PFSK-1 (cell line): Measurements from ENCODE around the gene FECH.

ENCODE experiments used
- POLR2AphosphoS5 ChIP-seq: IDR thresholded peaks from 2 replicates; pipeline ENCODE4 v1.6.1; 2012; ENCODE audit warnings: low read depth, mild to moderate bottlenecking, control low read depth, low read length, moderate library complexity
- TAF1 ChIP-seq: IDR thresholded peaks from 2 replicates; pipeline ENCODE4 v1.6.1; 2012; ENCODE audit warnings: low read length, control low read depth, borderline replicate concordance; ENCODE audit not compliant: insufficient read depth

DNA sequence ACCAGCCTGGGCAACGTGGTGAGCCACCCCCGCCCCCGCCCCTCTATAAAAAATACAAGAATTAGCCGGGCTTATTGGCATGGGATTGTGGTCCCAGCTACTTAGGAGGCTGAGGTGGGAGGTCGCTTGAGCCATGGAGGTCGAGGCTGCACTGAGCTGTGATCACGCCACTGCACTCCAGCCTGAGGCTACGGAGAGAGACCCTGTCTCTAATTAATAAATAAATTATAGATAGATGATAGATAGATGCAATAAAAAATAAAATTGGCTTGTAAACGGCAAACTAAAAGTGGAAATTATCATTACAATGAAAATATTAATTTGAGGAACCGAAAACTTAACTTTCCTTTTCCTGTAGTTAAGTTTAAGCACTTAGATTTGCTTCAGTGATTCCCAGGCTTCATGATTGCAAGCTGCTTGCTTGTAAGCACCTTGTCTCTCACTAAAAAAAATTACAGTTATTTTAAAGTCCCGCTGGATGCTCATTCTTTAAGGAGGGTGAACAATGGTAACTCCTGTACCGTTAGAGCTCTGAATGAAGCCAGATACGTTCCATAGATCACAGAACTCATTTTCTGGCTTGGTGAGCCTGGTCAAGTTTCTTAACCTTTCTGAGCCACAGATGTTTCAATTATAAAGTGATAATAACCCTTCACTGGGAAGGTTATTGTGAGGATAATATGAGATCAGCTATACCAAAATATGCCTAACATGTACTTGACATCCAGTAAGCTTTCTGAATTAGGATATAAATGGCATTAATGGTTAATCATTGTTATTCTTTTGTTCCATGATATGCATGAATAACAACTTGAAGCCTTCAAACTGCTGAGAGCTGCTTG lies 44.5 kb upstream of the FECH start:
- no peak for TF ChIP-seq TAF1
- TF ChIP-seq POLR2AphosphoS5: no peak
